Measurements from ENCODE around the gene CITED4. TPM values are rescaled to one million over a fixed set of nuclear protein-coding genes. Genes with fewer than 3 reads are reported as not detected.
A peak's percentile ranks its signal among the peaks of the same experiment; 100 is the strongest.

CITED4 gene
- total RNA-seq, 1 donor from 2014 or later = 101 TPM

- no peaks in the 10 kb centered on the region for H3K36me3 Mint-ChIP-seq
- H3K4me3 Mint-ChIP-seq = no peak overlapping the region
- DNase-seq (ENCODE audit: extremely low spot score, unreplicated experiment) = no peak
- H3K9me3 Mint-ChIP-seq = no peaks in the 10 kb centered on the region
- peaks cover 25% of the 10 kb centered on the region for H3K27me3 Mint-ChIP-seq
- H3K27ac Mint-ChIP-seq = peak overlapping the region; percentile 13
- H3K4me1 Mint-ChIP-seq (ENCODE audit: unreplicated experiment) = no peaks in the 10 kb centered on the region
- TF ChIP-seq, protein P1, sequence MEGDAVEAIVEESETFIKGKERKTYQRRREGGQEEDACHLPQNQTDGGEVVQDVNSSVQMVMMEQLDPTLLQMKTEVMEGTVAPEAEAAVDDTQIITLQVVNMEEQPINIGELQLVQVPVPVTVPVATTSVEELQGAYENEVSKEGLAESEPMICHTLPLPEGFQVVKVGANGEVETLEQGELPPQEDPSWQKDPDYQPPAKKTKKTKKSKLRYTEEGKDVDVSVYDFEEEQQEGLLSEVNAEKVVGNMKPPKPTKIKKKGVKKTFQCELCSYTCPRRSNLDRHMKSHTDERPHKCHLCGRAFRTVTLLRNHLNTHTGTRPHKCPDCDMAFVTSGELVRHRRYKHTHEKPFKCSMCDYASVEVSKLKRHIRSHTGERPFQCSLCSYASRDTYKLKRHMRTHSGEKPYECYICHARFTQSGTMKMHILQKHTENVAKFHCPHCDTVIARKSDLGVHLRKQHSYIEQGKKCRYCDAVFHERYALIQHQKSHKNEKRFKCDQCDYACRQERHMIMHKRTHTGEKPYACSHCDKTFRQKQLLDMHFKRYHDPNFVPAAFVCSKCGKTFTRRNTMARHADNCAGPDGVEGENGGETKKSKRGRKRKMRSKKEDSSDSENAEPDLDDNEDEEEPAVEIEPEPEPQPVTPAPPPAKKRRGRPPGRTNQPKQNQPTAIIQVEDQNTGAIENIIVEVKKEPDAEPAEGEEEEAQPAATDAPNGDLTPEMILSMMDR (conservative IDR thresholded peaks at IDR 0.05) = no peak
Measured at GRCh38 chr1:40886318-40887011, 24.3 kb upstream of the CITED4 start.

DNA sequence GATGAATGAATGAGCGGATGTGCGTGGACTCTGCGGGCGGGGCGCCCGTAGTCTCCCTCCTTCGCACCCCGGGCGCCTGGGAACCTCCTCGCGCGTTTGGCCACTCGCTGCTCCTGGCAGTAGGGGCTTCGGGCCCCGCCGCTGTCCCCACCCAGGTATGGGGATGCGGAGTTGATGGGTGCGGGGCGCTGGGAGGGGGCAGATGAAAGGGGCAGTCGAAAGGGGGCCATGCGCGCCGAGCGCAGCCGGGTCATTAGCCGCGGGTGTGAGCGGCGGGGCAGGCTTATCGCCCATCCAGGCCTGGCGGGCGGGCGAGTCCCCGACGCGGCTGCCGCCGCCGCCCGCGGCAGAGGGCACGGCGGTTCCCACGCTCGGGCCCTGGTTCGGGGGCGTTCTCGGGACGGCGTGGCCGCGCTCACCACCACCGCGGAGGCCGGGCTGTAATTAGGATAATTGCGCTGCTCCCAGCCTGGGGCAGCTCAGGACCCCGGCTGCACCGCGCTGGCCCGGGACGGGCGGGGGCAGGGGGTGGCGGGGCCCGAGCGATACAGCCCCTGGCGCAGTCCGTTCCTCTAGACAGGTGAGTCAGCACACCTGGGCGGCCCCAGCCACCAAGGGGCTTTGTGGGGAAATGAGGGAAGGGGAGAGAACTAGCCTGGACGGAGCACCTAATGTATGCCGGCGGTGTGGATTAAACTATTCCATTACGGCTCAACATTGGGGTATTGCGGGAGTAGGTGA lies 22.1 kb upstream of the CITED4 start:
- H3K27me3 Mint-ChIP-seq = peaks cover 25% of the 10 kb centered on the region
- H3K4me1 Mint-ChIP-seq (ENCODE audit: unreplicated experiment) = no peaks in the 10 kb centered on the region
- peak overlapping the region; percentile 61 for H3K4me3 Mint-ChIP-seq
- TF ChIP-seq, protein P1 (conservative IDR thresholded peaks at IDR 0.05) = no peak
- no peaks in the 10 kb centered on the region for H3K36me3 Mint-ChIP-seq
- no peak for DNase-seq (ENCODE audit: extremely low spot score, unreplicated experiment)
- H3K27ac Mint-ChIP-seq = no peak overlapping the region
- H3K9me3 Mint-ChIP-seq = no peaks in the 10 kb centered on the region

DNA sequence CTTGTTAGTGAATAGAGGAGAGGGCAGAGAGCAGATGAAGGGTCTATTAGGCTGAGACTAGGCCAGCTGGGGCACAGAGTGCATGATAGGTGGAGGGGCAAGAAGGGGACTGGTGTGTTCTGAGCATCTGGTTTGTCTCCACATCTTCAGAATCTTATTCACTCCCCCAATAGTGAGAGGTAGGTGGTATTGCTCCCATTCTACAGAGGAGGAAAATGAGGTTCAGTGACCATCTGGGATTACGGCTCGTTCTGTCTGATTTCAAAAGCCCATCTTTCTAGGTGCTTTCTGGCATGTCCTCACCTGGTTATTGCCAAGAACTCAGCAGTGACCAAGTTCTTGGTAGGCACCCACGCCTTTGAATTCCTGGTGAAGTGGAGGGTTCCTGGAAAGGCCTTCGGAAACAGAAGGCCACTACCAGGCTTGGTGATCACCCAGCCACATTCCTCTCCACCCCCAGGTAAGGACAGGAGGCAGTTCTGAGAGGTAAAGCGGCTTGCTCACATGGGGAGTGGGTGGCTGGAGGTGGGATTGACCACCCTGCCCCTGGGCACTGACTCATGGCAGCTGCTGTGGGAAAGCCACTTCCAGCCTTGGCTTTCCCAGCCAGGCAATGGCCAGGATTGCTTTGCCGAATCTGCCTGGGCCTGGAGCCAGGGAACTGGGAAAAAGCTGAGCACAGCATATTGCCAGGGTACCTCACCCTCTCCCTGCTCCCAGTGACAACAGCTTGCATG lies 18.8 kb upstream of the CITED4 start:
- H3K36me3 Mint-ChIP-seq = no peaks in the 10 kb centered on the region
- no peaks in the 10 kb centered on the region for H3K4me1 Mint-ChIP-seq (ENCODE audit: unreplicated experiment)
- no peak overlapping the region for H3K4me3 Mint-ChIP-seq
- peaks cover 12% of the 10 kb centered on the region for H3K27me3 Mint-ChIP-seq
- no peak overlapping the region for H3K27ac Mint-ChIP-seq
- H3K9me3 Mint-ChIP-seq = peaks cover 4% of the 10 kb centered on the region
- TF ChIP-seq, protein P1 (conservative IDR thresholded peaks at IDR 0.05) = no peak
- no peak for DNase-seq (ENCODE audit: extremely low spot score, unreplicated experiment)

DNA sequence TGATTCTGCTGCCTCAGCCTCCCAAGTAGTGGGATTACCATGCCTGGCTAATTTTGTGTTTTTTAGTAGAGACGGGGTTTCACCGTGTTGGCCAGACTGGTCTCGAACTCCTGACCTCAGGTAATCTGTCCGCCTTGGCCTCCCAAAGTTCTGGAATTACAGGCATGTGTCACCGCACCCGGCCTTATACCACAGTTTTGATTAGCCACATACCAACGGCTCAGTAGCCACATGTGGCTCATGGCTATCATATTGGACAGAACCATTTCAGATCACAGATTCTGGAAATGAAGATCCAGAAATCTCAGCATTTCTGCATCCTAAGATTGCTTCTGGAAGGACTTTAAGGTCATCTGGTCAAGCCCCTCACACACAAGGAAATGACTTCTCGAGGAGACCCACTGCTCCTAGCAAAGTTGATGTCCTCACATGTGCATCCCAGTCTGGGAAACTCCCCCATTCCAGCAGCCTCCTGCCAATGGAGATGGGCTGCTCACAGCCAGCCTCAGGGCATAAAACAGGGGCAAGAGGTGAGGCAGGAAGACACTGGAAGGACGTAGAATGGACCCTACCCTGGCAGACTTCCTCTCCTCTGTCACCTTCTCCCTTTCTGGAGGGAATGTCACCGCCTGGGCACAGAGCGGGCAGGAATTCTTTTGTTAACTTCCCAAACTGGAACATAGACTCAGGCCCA lies 17.5 kb upstream of the CITED4 start:
- DNase-seq (ENCODE audit: extremely low spot score, unreplicated experiment) = no peak
- H3K4me1 Mint-ChIP-seq (ENCODE audit: unreplicated experiment) = no peaks in the 10 kb centered on the region
- peaks cover 6% of the 10 kb centered on the region for H3K27me3 Mint-ChIP-seq
- no peaks in the 10 kb centered on the region for H3K36me3 Mint-ChIP-seq
- H3K4me3 Mint-ChIP-seq = no peak overlapping the region
- TF ChIP-seq, protein P1 (conservative IDR thresholded peaks at IDR 0.05) = no peak
- H3K27ac Mint-ChIP-seq = no peak overlapping the region
- peaks cover 7% of the 10 kb centered on the region for H3K9me3 Mint-ChIP-seq

DNA sequence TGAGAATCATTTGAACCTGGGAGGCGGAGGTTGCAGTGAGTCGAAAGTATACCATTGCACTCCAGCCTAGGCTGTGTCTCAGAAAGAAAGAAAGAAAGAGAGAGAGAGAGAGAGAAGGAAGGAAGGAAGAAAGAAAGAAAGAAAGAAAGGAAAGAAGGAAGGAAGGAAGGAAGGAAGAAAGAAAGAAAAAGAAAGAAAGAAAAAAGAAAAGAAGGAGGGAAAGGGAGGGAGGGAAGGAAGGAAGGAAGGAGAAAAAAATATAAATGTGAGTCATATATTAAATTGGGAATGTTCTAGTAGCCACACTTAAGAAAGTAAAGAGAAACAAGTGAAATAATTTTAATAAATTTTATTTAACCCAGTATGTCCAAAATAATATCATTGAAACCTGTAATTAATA lies 16.7 kb upstream of the CITED4 start:
- no peaks in the 10 kb centered on the region for H3K4me1 Mint-ChIP-seq (ENCODE audit: unreplicated experiment)

More for the DNA sequence above, 16.7 kb upstream of the CITED4 start:
- Mint-ChIP-seq H3K27ac (no peak overlapping the region), H3K9me3 (peaks cover 7% of the 10 kb centered on the region), H3K36me3 (no peaks in the 10 kb centered on the region), H3K27me3 (peaks cover 4% of the 10 kb centered on the region), H3K4me3 (no peak overlapping the region)
- TF ChIP-seq, protein P1 (conservative IDR thresholded peaks at IDR 0.05) = no peak
- DNase-seq (ENCODE audit: extremely low spot score, unreplicated experiment) = no peak
